ENCODE results near the gene CES3. TPM values are rescaled to one million over a fixed set of nuclear protein-coding genes. Genes with fewer than 3 reads are reported as not detected.

Gene CES3
- polyA plus RNA-seq, 1 donor (not counting 4 experiments of a cell fraction or from before 2014, with no cell fraction given): 1.5 TPM

DNA sequence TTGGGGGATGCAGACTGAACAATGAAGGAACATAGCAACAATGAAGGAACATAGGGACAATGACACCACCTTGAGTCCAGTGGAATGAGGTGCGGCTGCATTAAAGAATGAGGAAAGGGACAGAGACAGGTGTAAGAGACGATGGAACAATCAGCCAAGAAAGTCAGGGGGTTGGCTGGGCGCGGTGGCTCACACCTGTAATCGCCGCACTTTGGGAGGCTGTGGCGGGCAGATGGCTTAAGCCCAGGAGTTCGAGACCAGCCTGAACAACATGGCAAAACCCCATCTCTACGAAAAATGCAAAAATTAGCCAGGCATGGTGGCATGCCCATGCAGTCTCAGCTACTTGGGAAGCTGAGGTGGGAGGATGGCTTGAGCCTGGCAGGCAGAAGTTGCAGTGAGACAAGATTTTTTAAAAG lies 54.3 kb downstream of the CES3 start:
- TF ChIP-seq EZH2 (IDR thresholded peaks at IDR 0.05; ENCODE audit: low read length): no peak
- TF ChIP-seq, protein P1, sequence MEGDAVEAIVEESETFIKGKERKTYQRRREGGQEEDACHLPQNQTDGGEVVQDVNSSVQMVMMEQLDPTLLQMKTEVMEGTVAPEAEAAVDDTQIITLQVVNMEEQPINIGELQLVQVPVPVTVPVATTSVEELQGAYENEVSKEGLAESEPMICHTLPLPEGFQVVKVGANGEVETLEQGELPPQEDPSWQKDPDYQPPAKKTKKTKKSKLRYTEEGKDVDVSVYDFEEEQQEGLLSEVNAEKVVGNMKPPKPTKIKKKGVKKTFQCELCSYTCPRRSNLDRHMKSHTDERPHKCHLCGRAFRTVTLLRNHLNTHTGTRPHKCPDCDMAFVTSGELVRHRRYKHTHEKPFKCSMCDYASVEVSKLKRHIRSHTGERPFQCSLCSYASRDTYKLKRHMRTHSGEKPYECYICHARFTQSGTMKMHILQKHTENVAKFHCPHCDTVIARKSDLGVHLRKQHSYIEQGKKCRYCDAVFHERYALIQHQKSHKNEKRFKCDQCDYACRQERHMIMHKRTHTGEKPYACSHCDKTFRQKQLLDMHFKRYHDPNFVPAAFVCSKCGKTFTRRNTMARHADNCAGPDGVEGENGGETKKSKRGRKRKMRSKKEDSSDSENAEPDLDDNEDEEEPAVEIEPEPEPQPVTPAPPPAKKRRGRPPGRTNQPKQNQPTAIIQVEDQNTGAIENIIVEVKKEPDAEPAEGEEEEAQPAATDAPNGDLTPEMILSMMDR (optimal IDR thresholded peaks at IDR 0.05 in 1 of 3, IDR thresholded peaks at IDR 0.05 in 1 of 3, conservative IDR thresholded peaks at IDR 0.05 in 1 of 3; ENCODE audit: extremely low read depth in 1 of 3, insufficient read depth in 2 of 3, low read length in 3 of 3): peak in 1 of 3 experiments; percentile 33
- Histone ChIP-seq H3K27ac (ENCODE audit: control insufficient read depth, insufficient read depth, low read length) (no peak overlapping the region), H3K9me3 (ENCODE audit: control insufficient read depth, low read depth, low read length) (no peaks in the 10 kb centered on the region), H3K4me1 (ENCODE audit: control insufficient read depth, extremely low read depth, insufficient read depth, low read length) (peaks cover 13% of the 10 kb centered on the region), H2AFZ (ENCODE audit: control insufficient read depth, low read length) (no peak overlapping the region), H3K79me2 (ENCODE audit: control insufficient read depth, insufficient read depth, low read length) (no peaks in the 10 kb centered on the region), H3K27me3 (ENCODE audit: control insufficient read depth, extremely low read depth, insufficient read depth, low read length) (peaks cover 10% of the 10 kb centered on the region), H3K4me3 (ENCODE audit: control insufficient read depth in 2 of 3, extremely low read depth in 1 of 3, insufficient read depth in 2 of 3, low read depth in 1 of 3, low read length in 3 of 3) (no peak overlapping the region), H4K20me1 (ENCODE audit: control insufficient read depth, extremely low read depth, insufficient read depth, low read length) (no peaks in the 10 kb centered on the region), H3K4me2 (ENCODE audit: control insufficient read depth, extremely low read depth, insufficient read depth, low read depth, low read length) (no peak overlapping the region), H3K9me1 (ENCODE audit: control insufficient read depth, extremely low read depth, insufficient read depth, low read length) (no peaks in the 10 kb centered on the region), H3K36me3 (ENCODE audit: control insufficient read depth in 2 of 2, extremely low read depth in 1 of 2, insufficient read depth in 2 of 2, low read length in 2 of 2) (no peaks in the 10 kb centered on the region), H3K9ac (ENCODE audit: control insufficient read depth, extremely low read depth, insufficient read depth, low read length) (no peak overlapping the region)
- dilution Hi-C loops (cut with MboI; ENCODE audit: extremely low pct_ligation_motif_present, low sequenced_read_pairs): no loop called here
- FAIRE-seq (no peak), DNase-seq (ENCODE audit: low read depth, low spot score) (no peak)

- no peaks in the 10 kb centered on the region for H3K79me2 ChIP-seq (ENCODE audit: control insufficient read depth, insufficient read depth, low read length)
- TF ChIP-seq, protein P1 (optimal IDR thresholded peaks at IDR 0.05 in 1 of 3, IDR thresholded peaks at IDR 0.05 in 1 of 3, conservative IDR thresholded peaks at IDR 0.05 in 1 of 3; ENCODE audit: extremely low read depth in 1 of 3, insufficient read depth in 2 of 3, low read length in 3 of 3): no peak
- TF ChIP-seq EZH2 (IDR thresholded peaks at IDR 0.05; ENCODE audit: low read length): no peak
- no peaks in the 10 kb centered on the region for H4K20me1 ChIP-seq (ENCODE audit: control insufficient read depth, extremely low read depth, insufficient read depth, low read length)
- FAIRE-seq: no peak
- dilution Hi-C loops (cut with MboI; ENCODE audit: extremely low pct_ligation_motif_present, low sequenced_read_pairs): no loop called here
- no peak overlapping the region for H3K4me3 ChIP-seq (ENCODE audit: control insufficient read depth in 2 of 3, extremely low read depth in 1 of 3, insufficient read depth in 2 of 3, low read depth in 1 of 3, low read length in 3 of 3)
- no peaks in the 10 kb centered on the region for H3K36me3 ChIP-seq (ENCODE audit: control insufficient read depth in 2 of 2, extremely low read depth in 1 of 2, insufficient read depth in 2 of 2, low read length in 2 of 2)
- H3K9me1 ChIP-seq (ENCODE audit: control insufficient read depth, extremely low read depth, insufficient read depth, low read length): no peaks in the 10 kb centered on the region
- no peaks in the 10 kb centered on the region for H3K9me3 ChIP-seq (ENCODE audit: control insufficient read depth, low read depth, low read length)
- no peak for DNase-seq (ENCODE audit: low read depth, low spot score)
- peaks cover 13% of the 10 kb centered on the region for H3K4me1 ChIP-seq (ENCODE audit: control insufficient read depth, extremely low read depth, insufficient read depth, low read length)
- H3K4me2 ChIP-seq (ENCODE audit: control insufficient read depth, extremely low read depth, insufficient read depth, low read depth, low read length): no peak overlapping the region
- peak overlapping the region; percentile 6 for H2AFZ ChIP-seq (ENCODE audit: control insufficient read depth, low read length)
- H3K27me3 ChIP-seq (ENCODE audit: control insufficient read depth, extremely low read depth, insufficient read depth, low read length): peaks cover 10% of the 10 kb centered on the region
- H3K9ac ChIP-seq (ENCODE audit: control insufficient read depth, extremely low read depth, insufficient read depth, low read length): no peak overlapping the region
- no peak overlapping the region for H3K27ac ChIP-seq (ENCODE audit: control insufficient read depth, insufficient read depth, low read length)
These were observed 55.1 kb downstream of the CES3 start for GRCh38 chr16:67016143-67016542.

Data from keratinocyte (primary cell).